HepG2 (cell line): ENCODE results near the gene LSM5. TPM values are rescaled to one million over a fixed set of nuclear protein-coding genes. Genes with fewer than 3 reads are reported as not detected.
A peak's percentile ranks its signal among the peaks of the same experiment; 100 is the strongest.

Experiments
- BRCA1 ChIP-seq: sonication (generic); formaldehyde crosslinking; IDR thresholded peaks from 2 replicates; pipeline ENCODE4 v1.4.0; 2020; ENCODE audit warnings: missing genetic modification reagents
- CHCHD3 ChIP-seq: sonication (generic); formaldehyde crosslinking; IDR thresholded peaks from 2 replicates; pipeline ENCODE4 v1.8.0; 2022; ENCODE audit warnings: mild to moderate bottlenecking, missing genetic modification reagents, moderate library complexity
- FOXO1 ChIP-seq: sonication (generic); formaldehyde crosslinking; IDR thresholded peaks from 2 replicates; pipeline ENCODE4 v1.4.0; 2020; ENCODE audit warnings: missing genetic modification reagents
- GPBP1L1 ChIP-seq: sonication (generic); formaldehyde crosslinking; IDR thresholded peaks from 2 replicates; pipeline ENCODE4 v1.5.0; 2020; ENCODE audit warnings: mild to moderate bottlenecking, missing genetic modification reagents
- JUND ChIP-seq: sonication (generic); formaldehyde crosslinking; IDR thresholded peaks from 2 replicates; pipeline ENCODE4 v1.8.0; 2022; ENCODE audit warnings: mild to moderate bottlenecking, missing genetic modification reagents
- ZBTB4 ChIP-seq: sonication (generic); formaldehyde crosslinking; IDR thresholded peaks from 2 replicates; pipeline ENCODE4 v1.4.0; 2020; ENCODE audit warnings: missing genetic modification reagents, mild to moderate bottlenecking, borderline replicate concordance
- ZNF205 ChIP-seq: IDR thresholded peaks from 2 replicates; pipeline ENCODE4 v1.6.1; 2018; ENCODE audit warnings: missing biosample characterization, missing genetic modification reagents
- ZNF451 ChIP-seq: sonication (generic); formaldehyde crosslinking; IDR thresholded peaks from 2 replicates; pipeline ENCODE4 v1.5.0; 2020; ENCODE audit warnings: mild to moderate bottlenecking, missing genetic modification reagents
- ZNF609 ChIP-seq: sonication (generic); formaldehyde crosslinking; IDR thresholded peaks from 2 replicates; pipeline ENCODE4 v1.4.0; 2020; ENCODE audit warnings: mild to moderate bottlenecking, missing genetic modification reagents, borderline replicate concordance
- polyA plus RNA-seq, 8 experiments: library from polyadenylated mRNA; depleted of rRNA in 3 of 8; stranded (reverse) in 7 of 8; unstranded in 1 of 8; fragments of >200 nt; fragmentation: Illumina TruSeq in 4 of 8; extraction: Trizol in 4 of 8; gene quantifications; 2 replicates each; pipeline versions ENCODE4 v1.2.1 to v1.2.3, GENCODE V29; 2011 to 2016; ENCODE audit warnings: low read depth in 4 of 8, missing spikeins in 1 of 8, mixed read lengths in 1 of 8; ENCODE audit not compliant: insufficient read depth in 1 of 8
- total RNA-seq, 5 experiments: library from RNA; depleted of rRNA; stranded (reverse); fragments of >200 nt; fragmentation: Illumina TruSeq; extraction: Trizol; gene quantifications; 2 replicates each; pipeline ENCODE4 v1.2.3, GENCODE V29; 2016; ENCODE audit warnings: low read depth in 1 of 5
- TF ChIP-seq, protein P1 (sequence below): sonication (generic); formaldehyde crosslinking; IDR thresholded peaks from 2 replicates; pipeline ENCODE4 v1.4.0; 2020; ENCODE audit warnings: mild to moderate bottlenecking, missing genetic modification reagents
- TF ChIP-seq, protein P2 (sequence below): sonication (generic); formaldehyde crosslinking; IDR thresholded peaks from 2 replicates; pipeline ENCODE4 v1.9.0; 2021; ENCODE audit warnings: missing genetic modification reagents, borderline replicate concordance

Gene LSM5
- total and polyA plus RNA-seq, 2 of the 13 experiments (the other 11 are each of a cell fraction or from before 2014, with no cell fraction given), result 30.3 to 183 TPM

DNA sequence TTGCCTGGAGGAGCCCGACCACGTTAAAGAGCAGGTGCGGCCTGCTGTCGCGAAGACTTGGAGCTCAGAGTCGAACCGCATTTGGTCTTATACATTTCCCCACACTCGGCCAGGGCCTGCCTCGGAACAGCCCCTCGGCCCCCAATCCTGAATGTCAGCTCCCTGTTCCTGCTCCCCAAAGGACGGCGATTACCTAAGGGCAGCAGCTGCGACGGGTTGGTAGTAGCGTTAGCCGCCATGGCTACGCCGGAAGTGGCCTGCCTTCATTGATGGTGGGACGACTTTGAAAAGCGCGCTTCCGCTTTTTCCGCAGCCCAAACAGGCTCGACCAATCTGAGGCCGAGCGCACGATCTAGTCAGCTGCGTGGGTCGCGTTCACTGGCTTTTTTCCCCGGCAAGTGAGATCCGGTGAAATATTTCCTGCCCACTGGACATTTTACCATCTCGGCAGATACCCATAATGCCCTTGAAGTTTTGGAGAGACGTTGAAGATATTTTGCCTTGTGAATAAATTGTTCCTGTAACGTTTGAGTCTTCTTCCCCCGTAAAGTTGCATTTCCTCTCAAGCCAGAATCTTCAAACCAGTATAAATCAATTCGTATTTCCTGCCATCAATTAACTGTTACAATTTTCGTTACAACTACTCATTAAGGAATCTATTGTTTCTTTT, at the start of gene LSM5 (continued):
- TF ChIP-seq ZNF609 (CRISPR knock-in tag) (peak; percentile 56; the same call in 1 of the 2 replicates), CHCHD3 (CRISPR knock-in tag) (no peak; the same call in 1 of the 2 replicates), GPBP1L1 (no peak), BRCA1 (CRISPR knock-in tag) (peak; percentile 61; the same call in 1 of the 2 replicates), ZBTB4 (peak; percentile 58; the same call in 1 of the 2 replicates), FOXO1 (CRISPR knock-in tag) (peak; percentile 45; the same call in 1 of the 2 replicates), JUND (CRISPR knock-in tag) (no peak), ZNF451 (CRISPR knock-in tag) (peak; percentile 81; the same call in 1 of the 2 replicates), ZNF205 (CRISPR knock-in tag) (peak; percentile 94)
- TF ChIP-seq, protein P1, sequence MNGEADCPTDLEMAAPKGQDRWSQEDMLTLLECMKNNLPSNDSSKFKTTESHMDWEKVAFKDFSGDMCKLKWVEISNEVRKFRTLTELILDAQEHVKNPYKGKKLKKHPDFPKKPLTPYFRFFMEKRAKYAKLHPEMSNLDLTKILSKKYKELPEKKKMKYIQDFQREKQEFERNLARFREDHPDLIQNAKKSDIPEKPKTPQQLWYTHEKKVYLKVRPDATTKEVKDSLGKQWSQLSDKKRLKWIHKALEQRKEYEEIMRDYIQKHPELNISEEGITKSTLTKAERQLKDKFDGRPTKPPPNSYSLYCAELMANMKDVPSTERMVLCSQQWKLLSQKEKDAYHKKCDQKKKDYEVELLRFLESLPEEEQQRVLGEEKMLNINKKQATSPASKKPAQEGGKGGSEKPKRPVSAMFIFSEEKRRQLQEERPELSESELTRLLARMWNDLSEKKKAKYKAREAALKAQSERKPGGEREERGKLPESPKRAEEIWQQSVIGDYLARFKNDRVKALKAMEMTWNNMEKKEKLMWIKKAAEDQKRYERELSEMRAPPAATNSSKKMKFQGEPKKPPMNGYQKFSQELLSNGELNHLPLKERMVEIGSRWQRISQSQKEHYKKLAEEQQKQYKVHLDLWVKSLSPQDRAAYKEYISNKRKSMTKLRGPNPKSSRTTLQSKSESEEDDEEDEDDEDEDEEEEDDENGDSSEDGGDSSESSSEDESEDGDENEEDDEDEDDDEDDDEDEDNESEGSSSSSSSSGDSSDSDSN, result peak; percentile 86
- TF ChIP-seq, protein P2, sequence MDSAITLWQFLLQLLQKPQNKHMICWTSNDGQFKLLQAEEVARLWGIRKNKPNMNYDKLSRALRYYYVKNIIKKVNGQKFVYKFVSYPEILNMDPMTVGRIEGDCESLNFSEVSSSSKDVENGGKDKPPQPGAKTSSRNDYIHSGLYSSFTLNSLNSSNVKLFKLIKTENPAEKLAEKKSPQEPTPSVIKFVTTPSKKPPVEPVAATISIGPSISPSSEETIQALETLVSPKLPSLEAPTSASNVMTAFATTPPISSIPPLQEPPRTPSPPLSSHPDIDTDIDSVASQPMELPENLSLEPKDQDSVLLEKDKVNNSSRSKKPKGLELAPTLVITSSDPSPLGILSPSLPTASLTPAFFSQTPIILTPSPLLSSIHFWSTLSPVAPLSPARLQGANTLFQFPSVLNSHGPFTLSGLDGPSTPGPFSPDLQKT (CRISPR knock-in tag), result no peak; the same call in 1 of the 2 replicates
